Ishikawa (cell line): ENCODE measurements around the gene DCHS1.

Experiments
- CEBPB ChIP-seq: IDR thresholded peaks from 2 replicates; pipeline ENCODE4 v1.6.1; 2012
- CREB1 ChIP-seq: IDR thresholded peaks from 2 replicates; pipeline ENCODE4 v1.6.1; 2012; ENCODE audit warnings: low read depth
- EGR1 ChIP-seq: IDR thresholded peaks from 2 replicates; pipeline ENCODE4 v1.6.1; 2012
- EP300 ChIP-seq: IDR thresholded peaks from 2 replicates; pipeline ENCODE4 v1.6.1; 2012; ENCODE audit warnings: borderline replicate concordance
- FOXM1 ChIP-seq: IDR thresholded peaks from 2 replicates; pipeline ENCODE4 v1.6.1; 2012; ENCODE audit warnings: low read depth, borderline replicate concordance
- MAX ChIP-seq: IDR thresholded peaks from 2 replicates; pipeline ENCODE4 v1.6.1; 2012
- NFIC ChIP-seq: IDR thresholded peaks from 2 replicates; pipeline ENCODE4 v1.6.1; 2012
- RAD21 ChIP-seq: IDR thresholded peaks from 2 replicates; pipeline ENCODE4 v1.6.1; 2012; ENCODE audit warnings: low read depth
- REST ChIP-seq: IDR thresholded peaks from 2 replicates; pipeline ENCODE4 v1.6.1; 2012; ENCODE audit warnings: low read depth, mild to moderate bottlenecking
- TAF1 ChIP-seq: IDR thresholded peaks from 2 replicates; pipeline ENCODE4 v1.6.1; 2012; ENCODE audit warnings: low read depth, mild to moderate bottlenecking
- TCF12 ChIP-seq: IDR thresholded peaks from 2 replicates; pipeline ENCODE4 v1.6.1; 2012; ENCODE audit warnings: low read depth
- TEAD4 ChIP-seq: IDR thresholded peaks from 2 replicates; pipeline ENCODE4 v1.6.1; 2012
- USF1 ChIP-seq: IDR thresholded peaks from 2 replicates; pipeline ENCODE4 v1.6.1; 2012
- YY1 ChIP-seq: IDR thresholded peaks from 2 replicates; pipeline ENCODE4 v1.6.1; 2012; ENCODE audit warnings: low read depth
- ZBTB7A ChIP-seq: IDR thresholded peaks from 2 replicates; pipeline ENCODE4 v1.6.1; 2012; ENCODE audit warnings: low read depth

The DCHS1 gene

GRCh38 chr11:6601041-6601461 lies 54.6 kb downstream of the DCHS1 start:
- no peak for TF ChIP-seq MAX
- TF ChIP-seq ZBTB7A: no peak
- TF ChIP-seq USF1: no peak
- TF ChIP-seq EP300: no peak
- TF ChIP-seq TAF1: no peak
- no peak for TF ChIP-seq YY1
- no peak for TF ChIP-seq CEBPB
- no peak for TF ChIP-seq EGR1
- no peak for TF ChIP-seq REST

- TF ChIP-seq TEAD4 (no peak), NFIC (no peak), USF1 (no peak), RAD21 (no peak), REST (no peak), TCF12 (no peak), YY1 (no peak), TAF1 (no peak), CEBPB (no peak), FOXM1 (no peak), ZBTB7A (no peak), MAX (no peak), EGR1 (no peak), EP300 (no peak), CREB1 (no peak)
Measured at GRCh38 chr11:6599881-6600390, 55.7 kb downstream of the DCHS1 start.

GRCh38 chr11:6599449-6599848 lies 56.2 kb downstream of the DCHS1 start:
- TF ChIP-seq NFIC (no peak), CREB1 (no peak), REST (no peak), ZBTB7A (no peak), EP300 (no peak), TCF12 (no peak), TAF1 (no peak), EGR1 (no peak)

- TF ChIP-seq CREB1: no peak
- TF ChIP-seq FOXM1: no peak
- TF ChIP-seq YY1: no peak
- TF ChIP-seq MAX: no peak
- TF ChIP-seq EP300: no peak
- TF ChIP-seq TEAD4: no peak
- TF ChIP-seq ZBTB7A: no peak
- no peak for TF ChIP-seq RAD21
- no peak for TF ChIP-seq TCF12
- no peak for TF ChIP-seq USF1
- no peak for TF ChIP-seq NFIC
- no peak for TF ChIP-seq EGR1
- TF ChIP-seq TAF1: no peak
- no peak for TF ChIP-seq CEBPB
- no peak for TF ChIP-seq REST
Measured at GRCh38 chr11:6598555-6598954, 57.1 kb downstream of the DCHS1 start.
